CD4-positive, alpha-beta T cell treated with Interleukin-21 for 1 hour (primary cell): Measurements from ENCODE around the gene MGMT.

ENCODE experiments used
- DNase-seq: peaks from one replicate; pipeline ENCODE4 v3.0.0-alpha.2; 2020

MGMT gene

DNA sequence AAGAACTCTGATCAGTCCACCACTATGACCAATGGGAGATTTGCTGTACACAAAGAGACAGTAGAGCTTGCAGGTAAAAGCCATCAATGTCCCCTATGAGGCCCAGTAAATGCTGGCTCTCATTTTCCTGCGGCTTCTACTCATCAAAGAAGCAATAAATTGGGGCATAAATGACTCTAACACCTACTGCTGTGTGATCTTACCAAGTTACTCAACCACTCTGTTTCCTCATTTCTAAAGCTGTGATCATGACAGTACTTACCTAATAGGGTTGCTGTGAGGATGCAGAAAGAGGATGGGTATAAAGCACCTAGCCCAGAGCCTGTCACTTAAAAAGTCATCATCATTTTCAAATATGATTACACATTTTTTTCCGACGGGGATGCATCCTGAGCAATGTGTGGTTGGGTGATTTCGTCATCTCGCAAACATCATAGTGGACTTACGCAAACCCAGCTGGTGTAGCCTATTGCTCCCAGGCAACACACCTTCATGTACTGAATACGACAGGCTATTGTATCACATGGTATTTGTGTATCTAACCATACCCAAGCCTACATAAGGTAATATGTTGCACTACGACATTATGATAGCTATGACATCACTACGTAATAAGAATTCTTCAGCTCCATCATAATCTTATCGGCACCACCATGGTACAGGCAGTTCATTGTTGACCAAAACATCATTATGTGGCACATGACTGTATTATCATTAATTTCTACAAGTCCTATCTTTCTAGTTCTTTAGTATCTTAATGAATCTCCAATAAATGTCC, 7.1 kb upstream of the MGMT start:
- DNase-seq, result no peak

DNA sequence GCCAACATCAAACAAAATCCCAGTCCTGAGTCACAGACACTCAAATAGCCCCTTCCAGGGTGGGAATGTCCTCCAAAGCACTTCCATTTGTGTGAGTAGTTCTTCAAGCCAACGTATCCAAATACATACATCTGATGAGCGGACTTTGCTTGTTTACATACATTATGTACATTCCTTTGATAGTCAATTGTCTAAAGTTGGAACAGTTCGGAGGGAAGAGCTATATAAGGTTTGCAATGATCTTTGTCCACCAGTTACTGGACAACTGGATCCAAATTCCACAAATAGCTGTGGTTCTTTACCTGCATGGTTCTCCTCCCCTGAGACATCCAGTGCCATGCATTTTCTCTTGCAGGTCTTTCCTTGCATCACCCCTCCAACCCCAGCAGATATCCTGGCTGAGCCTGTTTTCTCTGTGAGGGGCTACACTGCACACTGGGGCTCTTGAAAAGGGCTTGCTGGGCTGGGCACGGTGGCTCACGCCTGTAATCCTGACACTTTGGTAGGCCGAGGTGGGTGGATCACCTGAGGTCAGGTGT, 4.7 kb upstream of the MGMT start:
- DNase-seq, result no peak

- DNase-seq, result no peak
Observed at GRCh38 chr10:129464251-129464650, 2.8 kb upstream of the MGMT start.

GRCh38 chr10:129465796-129466702, 992 bp upstream of the MGMT start:
- no peak for DNase-seq

GRCh38 chr10:129467359-129468064, 471 bp downstream of the MGMT start:
- DNase-seq, result no peak

- no peak for DNase-seq
Observed at GRCh38 chr10:129468187-129468586, 1.1 kb downstream of the MGMT start.

GRCh38 chr10:129470103-129470851, 3.2 kb downstream of the MGMT start:
- DNase-seq, result no peak

GRCh38 chr10:129471447-129472175, 4.6 kb downstream of the MGMT start:
- DNase-seq, result no peak

GRCh38 chr10:129472696-129473555, 5.9 kb downstream of the MGMT start:
- no peak for DNase-seq

DNA sequence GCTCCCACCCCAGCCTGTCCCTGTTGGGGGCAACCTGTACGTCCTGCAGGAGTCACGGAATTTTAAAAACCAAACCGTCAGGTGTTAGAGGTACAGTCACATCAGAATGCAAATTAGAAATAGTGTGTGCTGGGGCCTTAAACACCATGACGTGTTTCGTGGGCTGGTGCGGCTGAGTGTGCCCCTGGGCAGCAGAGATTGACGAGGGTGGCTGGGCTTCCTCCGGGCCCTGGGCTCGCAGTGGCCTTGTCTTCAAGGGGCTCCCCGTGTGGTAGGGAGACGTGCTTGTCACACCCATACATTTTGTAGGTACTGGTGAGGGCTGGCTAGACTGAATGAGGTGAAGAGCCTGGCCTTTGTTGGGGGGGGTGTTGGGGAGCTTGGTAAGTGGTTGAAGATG, 7.6 kb downstream of the MGMT start:
- DNase-seq, result no peak

DNA sequence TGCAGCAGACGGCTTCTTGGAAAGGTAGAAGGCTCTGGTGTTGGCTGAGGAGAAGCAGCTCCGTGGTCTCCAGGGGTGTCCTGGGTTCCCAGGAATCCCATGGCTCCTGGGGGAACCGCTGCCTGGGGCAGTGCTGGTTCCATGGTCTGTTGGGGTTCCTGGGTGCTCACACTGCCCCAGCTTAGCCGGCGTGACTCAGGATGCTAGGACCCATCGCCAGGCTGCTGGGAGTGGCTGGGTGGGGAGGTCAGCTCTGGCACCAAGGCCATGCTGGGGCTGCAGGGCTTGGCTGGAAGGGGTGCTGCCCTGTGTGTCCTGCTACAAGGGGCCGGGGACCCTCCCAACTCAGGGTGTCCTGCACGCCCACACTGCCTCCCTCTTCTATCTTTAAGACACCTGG, 9.4 kb downstream of the MGMT start:
- DNase-seq, result no peak

GRCh38 chr10:129477051-129477450, 10.0 kb downstream of the MGMT start:
- DNase-seq, result no peak

DNA sequence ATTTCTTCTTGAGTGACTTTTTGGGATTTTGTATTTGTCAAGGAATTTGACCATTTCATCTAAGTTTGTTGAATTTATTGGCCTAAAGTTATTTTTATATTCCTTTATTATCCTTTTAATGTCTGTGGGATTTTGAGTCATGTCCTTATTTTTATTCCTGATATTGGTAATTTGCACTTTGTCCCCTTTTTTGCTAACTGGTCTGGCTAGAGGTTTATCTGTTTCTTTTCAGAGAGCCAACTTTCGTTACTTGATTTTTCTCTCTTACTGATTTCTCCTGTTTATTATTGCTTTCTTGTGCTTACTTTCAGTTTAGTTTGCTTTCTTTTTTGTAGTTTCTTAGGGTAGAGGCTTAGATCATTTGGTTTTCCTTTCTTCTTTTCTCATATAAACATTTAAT, 14.6 kb downstream of the MGMT start:
- DNase-seq, result no peak

DNA sequence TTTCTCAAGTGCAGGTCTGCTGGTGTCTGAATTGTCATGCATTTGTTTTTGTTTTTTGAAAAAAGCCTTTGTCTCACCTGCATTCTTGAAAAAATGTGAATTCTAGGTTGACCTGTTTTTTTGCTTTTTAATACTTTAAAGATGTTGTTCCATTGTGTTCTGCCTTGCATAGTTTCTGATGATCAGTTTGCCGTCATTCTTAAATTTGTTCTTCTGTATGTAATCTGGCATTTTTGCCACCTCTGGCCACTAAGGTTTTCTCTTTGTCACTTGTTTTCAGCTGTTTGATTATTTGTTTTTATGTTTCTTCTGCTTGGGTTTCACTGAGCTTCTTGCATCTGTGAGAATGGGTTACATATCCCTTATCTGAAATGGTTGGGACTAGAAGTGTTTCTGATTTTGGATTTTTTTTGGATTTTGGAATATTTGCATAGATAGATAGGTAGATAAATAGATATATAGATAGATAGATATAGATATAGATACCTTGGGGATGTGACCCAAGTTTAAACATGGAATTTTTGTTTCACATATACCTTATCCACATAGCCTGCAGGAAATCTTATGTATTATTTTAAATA, 16.5 kb downstream of the MGMT start:
- no peak for DNase-seq

- no peak for DNase-seq
Observed at GRCh38 chr10:129486805-129487204, 19.8 kb downstream of the MGMT start.

DNA sequence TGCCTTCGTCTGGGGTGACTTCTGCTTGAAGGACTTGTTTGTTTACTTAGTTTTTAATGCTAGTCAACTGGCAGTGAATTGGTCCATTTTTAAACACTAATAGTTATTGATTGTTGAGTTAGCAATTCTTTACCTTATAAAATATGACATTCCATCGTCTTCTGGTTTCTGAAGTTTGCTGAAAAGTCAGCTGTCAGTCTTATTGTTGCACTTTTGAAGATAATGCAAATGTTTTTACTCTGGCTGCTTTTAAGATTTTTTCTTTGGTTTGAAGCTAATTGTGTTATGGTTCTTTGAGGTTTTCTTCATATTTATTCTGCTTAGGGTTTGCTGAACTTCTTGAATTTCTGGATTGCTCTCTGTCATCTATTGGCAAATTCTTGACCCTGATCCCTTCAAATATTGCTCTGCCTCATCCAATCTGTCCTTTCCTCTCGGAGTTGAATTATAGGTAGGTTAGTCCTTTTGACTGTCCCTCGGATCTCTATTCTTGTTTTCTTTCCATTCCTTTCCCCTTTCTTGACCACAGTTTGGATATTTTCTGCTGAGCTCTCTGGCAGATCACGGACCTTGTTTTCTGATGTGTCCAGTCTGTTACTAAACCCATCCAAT, 24.2 kb downstream of the MGMT start:
- DNase-seq, result no peak

DNA sequence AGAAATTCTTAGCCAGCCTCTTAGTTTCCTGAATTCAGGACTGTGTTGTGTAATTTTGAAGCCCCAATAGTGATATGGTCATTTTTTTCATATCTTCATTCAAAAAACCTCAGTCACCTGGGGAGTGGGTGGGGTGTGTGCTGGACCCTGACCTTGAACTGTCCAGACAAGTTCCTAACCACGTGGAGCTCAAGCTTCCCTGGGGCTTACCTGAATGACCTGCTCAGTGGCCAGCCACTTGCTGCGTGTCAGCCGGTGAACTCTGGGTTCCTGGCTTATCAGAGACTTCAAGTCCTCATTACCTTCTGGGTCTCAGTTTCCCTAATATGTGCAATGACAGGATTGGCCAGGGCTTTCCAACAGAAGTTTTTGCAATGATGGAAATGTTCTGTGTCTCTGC, 27.1 kb downstream of the MGMT start:
- DNase-seq, result no peak

DNA sequence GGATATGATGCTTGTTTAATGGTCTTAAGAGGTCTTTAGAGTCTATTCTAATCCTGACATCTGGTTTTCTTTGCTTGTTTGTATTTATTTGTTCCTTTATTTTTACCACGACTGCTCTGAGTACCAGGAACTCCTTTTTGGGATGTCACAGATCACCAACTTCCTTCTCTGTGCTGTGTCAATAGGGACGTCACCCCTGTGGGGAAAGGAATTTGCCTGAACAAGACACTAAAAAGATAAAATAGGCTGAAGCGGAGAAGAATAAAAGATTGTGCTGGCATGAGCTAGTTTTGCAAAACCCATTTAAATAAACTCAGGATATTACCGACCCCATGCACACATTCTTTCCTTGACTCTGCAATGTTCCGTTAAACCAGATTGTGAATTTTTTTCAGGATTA, 27.7 kb downstream of the MGMT start:
- no peak for DNase-seq

- DNase-seq, result no peak
Observed at GRCh38 chr10:129495256-129495655, 28.2 kb downstream of the MGMT start.

DNA sequence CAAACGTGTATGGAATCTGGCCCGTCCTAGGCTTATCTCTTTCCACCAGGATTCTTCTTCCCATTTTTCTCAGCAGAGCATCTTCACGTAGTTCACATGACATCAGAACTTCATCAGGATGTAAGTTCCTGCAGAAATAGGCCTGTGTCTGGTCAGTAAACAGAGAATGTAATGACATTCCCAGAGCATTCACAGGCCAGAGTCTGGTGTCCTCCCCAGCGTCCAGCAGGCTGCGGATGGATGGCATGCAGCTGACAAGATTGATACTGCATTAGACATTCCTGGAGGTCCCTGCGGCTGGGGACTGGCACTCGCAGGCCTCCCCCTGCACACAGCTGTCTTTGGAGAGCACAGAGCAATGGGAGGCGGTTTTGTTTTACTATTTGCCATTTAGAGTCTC, 28.7 kb downstream of the MGMT start:
- DNase-seq, result no peak
